ENCODE data around the gene RELL2.

- no peak for TF ChIP-seq ZNF132 (tag by site-specific recombination; IDR thresholded peaks at IDR 0.05; ENCODE audit: borderline replicate concordance)
- no peak for TF ChIP-seq CTCF (tag by site-specific recombination; IDR thresholded peaks at IDR 0.05)
- TF ChIP-seq PBX3 (CRISPR knock-in tag; IDR thresholded peaks at IDR 0.05): no peak
- TF ChIP-seq ZNF704 (tag by site-specific recombination; IDR thresholded peaks at IDR 0.05): no peak
- no peak for TF ChIP-seq ZNF16 (tag by site-specific recombination; IDR thresholded peaks at IDR 0.05; ENCODE audit: low read depth)
- no peak for TF ChIP-seq YY1 (tag by site-specific recombination; IDR thresholded peaks at IDR 0.05)
- TF ChIP-seq ZIC2 (tag by site-specific recombination; IDR thresholded peaks at IDR 0.05): no peak; the same call in 1 of the 2 replicates
- TF ChIP-seq ZNF580 (tag by site-specific recombination; IDR thresholded peaks at IDR 0.05): no peak
Measured at GRCh38 chr5:141686648-141687416, 50.0 kb downstream of the RELL2 start.

Measured in HEK293 (cell line).